ENCODE measurements around the gene CAV2.

The CAV2 gene

GRCh38 chr7:116509982-116510579, 10.5 kb downstream of the CAV2 start:
- Histone ChIP-seq H2AFZ (ENCODE audit: low read length, unreplicated experiment) (no peak overlapping the region), H3K4me3 (ENCODE audit: low read depth, low read length) (no peak overlapping the region), H3K4me1 (ENCODE audit: control insufficient read depth, insufficient read depth, low read length, unreplicated experiment) (peaks cover 45% of the 10 kb centered on the region), H3K27ac (ENCODE audit: low read depth, low read length) (peak overlapping the region; percentile 81), H3K79me2 (ENCODE audit: control insufficient read depth, insufficient read depth, low read length, unreplicated experiment) (peaks cover 15% of the 10 kb centered on the region), H3K36me3 (ENCODE audit: insufficient read depth, low read length) (peaks cover 32% of the 10 kb centered on the region), H3K27me3 (ENCODE audit: insufficient read depth, low read length) (no peaks in the 10 kb centered on the region)

- peak overlapping the region; percentile 73; the same call in 1 of the 2 replicates for H3K4me3 ChIP-seq (ENCODE audit: low read depth, low read length)
- H3K79me2 ChIP-seq (ENCODE audit: control insufficient read depth, insufficient read depth, low read length, unreplicated experiment): peaks cover 9% of the 10 kb centered on the region
- H3K27me3 ChIP-seq (ENCODE audit: insufficient read depth, low read length): no peaks in the 10 kb centered on the region
- H3K36me3 ChIP-seq (ENCODE audit: insufficient read depth, low read length): peaks cover 25% of the 10 kb centered on the region
- H3K27ac ChIP-seq (ENCODE audit: low read depth, low read length): peak overlapping the region; percentile 81
- H3K4me1 ChIP-seq (ENCODE audit: control insufficient read depth, insufficient read depth, low read length, unreplicated experiment): peaks cover 41% of the 10 kb centered on the region
- no peak overlapping the region for H2AFZ ChIP-seq (ENCODE audit: low read length, unreplicated experiment)
Observed at GRCh38 chr7:116510795-116511194, 11.3 kb downstream of the CAV2 start.

- Histone ChIP-seq H3K27ac (ENCODE audit: low read depth, low read length) (peak overlapping the region; percentile 81), H2AFZ (ENCODE audit: low read length, unreplicated experiment) (peak overlapping the region; percentile 70), H3K4me3 (ENCODE audit: low read depth, low read length) (peak overlapping the region; percentile 73)
Observed at GRCh38 chr7:116511552-116512519, 12.3 kb downstream of the CAV2 start.

GRCh38 chr7:116512520-116513188, 13.1 kb downstream of the CAV2 start:
- H3K4me3 ChIP-seq (ENCODE audit: low read depth, low read length): peak overlapping the region; percentile 73
- H3K79me2 ChIP-seq (ENCODE audit: control insufficient read depth, insufficient read depth, low read length, unreplicated experiment): no peaks in the 10 kb centered on the region
- H3K27ac ChIP-seq (ENCODE audit: low read depth, low read length): peak overlapping the region; percentile 81
- peaks cover 10% of the 10 kb centered on the region; the same call in 1 of the 2 replicates for H3K36me3 ChIP-seq (ENCODE audit: insufficient read depth, low read length)
- H3K4me1 ChIP-seq (ENCODE audit: control insufficient read depth, insufficient read depth, low read length, unreplicated experiment): peaks cover 40% of the 10 kb centered on the region
- H2AFZ ChIP-seq (ENCODE audit: low read length, unreplicated experiment): peak overlapping the region; percentile 70
- no peaks in the 10 kb centered on the region for H3K27me3 ChIP-seq (ENCODE audit: insufficient read depth, low read length)

More at GRCh38 chr7:116511552-116512519, 12.3 kb downstream of the CAV2 start:
- Histone ChIP-seq H3K4me1 (ENCODE audit: control insufficient read depth, insufficient read depth, low read length, unreplicated experiment) (peaks cover 34% of the 10 kb centered on the region), H3K79me2 (ENCODE audit: control insufficient read depth, insufficient read depth, low read length, unreplicated experiment) (peaks cover 3% of the 10 kb centered on the region), H3K36me3 (ENCODE audit: insufficient read depth, low read length) (peaks cover 14% of the 10 kb centered on the region), H3K27me3 (ENCODE audit: insufficient read depth, low read length) (no peaks in the 10 kb centered on the region)

GRCh38 chr7:116515584-116515983, 16.0 kb downstream of the CAV2 start:
- H3K4me1 ChIP-seq (ENCODE audit: control insufficient read depth, insufficient read depth, low read length, unreplicated experiment): peaks cover 31% of the 10 kb centered on the region
- no peak overlapping the region for H3K4me3 ChIP-seq (ENCODE audit: low read depth, low read length)
- no peak overlapping the region for H3K27ac ChIP-seq (ENCODE audit: low read depth, low read length)
- no peaks in the 10 kb centered on the region for H3K27me3 ChIP-seq (ENCODE audit: insufficient read depth, low read length)
- H3K36me3 ChIP-seq (ENCODE audit: insufficient read depth, low read length): no peaks in the 10 kb centered on the region
- no peaks in the 10 kb centered on the region for H3K79me2 ChIP-seq (ENCODE audit: control insufficient read depth, insufficient read depth, low read length, unreplicated experiment)
- peak overlapping the region; percentile 28 for H2AFZ ChIP-seq (ENCODE audit: low read length, unreplicated experiment)

GRCh38 chr7:116516324-116516723, 16.8 kb downstream of the CAV2 start:
- Histone ChIP-seq H3K4me3 (ENCODE audit: low read depth, low read length) (no peak overlapping the region), H3K36me3 (ENCODE audit: insufficient read depth, low read length) (no peaks in the 10 kb centered on the region), H3K27me3 (ENCODE audit: insufficient read depth, low read length) (no peaks in the 10 kb centered on the region), H2AFZ (ENCODE audit: low read length, unreplicated experiment) (no peak overlapping the region), H3K27ac (ENCODE audit: low read depth, low read length) (no peak overlapping the region), H3K79me2 (ENCODE audit: control insufficient read depth, insufficient read depth, low read length, unreplicated experiment) (no peaks in the 10 kb centered on the region), H3K4me1 (ENCODE audit: control insufficient read depth, insufficient read depth, low read length, unreplicated experiment) (peaks cover 30% of the 10 kb centered on the region)

GRCh38 chr7:116517626-116518025, 18.1 kb downstream of the CAV2 start:
- H3K27me3 ChIP-seq (ENCODE audit: insufficient read depth, low read length): no peaks in the 10 kb centered on the region
- H3K4me3 ChIP-seq (ENCODE audit: low read depth, low read length): no peak overlapping the region
- no peak overlapping the region for H2AFZ ChIP-seq (ENCODE audit: low read length, unreplicated experiment)
- H3K4me1 ChIP-seq (ENCODE audit: control insufficient read depth, insufficient read depth, low read length, unreplicated experiment): peaks cover 31% of the 10 kb centered on the region
- no peaks in the 10 kb centered on the region for H3K79me2 ChIP-seq (ENCODE audit: control insufficient read depth, insufficient read depth, low read length, unreplicated experiment)
- no peak overlapping the region for H3K27ac ChIP-seq (ENCODE audit: low read depth, low read length)
- H3K36me3 ChIP-seq (ENCODE audit: insufficient read depth, low read length): no peaks in the 10 kb centered on the region

- H3K4me3 ChIP-seq (ENCODE audit: low read depth, low read length): no peak overlapping the region
- peaks cover 37% of the 10 kb centered on the region for H3K4me1 ChIP-seq (ENCODE audit: control insufficient read depth, insufficient read depth, low read length, unreplicated experiment)
- no peaks in the 10 kb centered on the region for H3K79me2 ChIP-seq (ENCODE audit: control insufficient read depth, insufficient read depth, low read length, unreplicated experiment)
- no peak overlapping the region for H2AFZ ChIP-seq (ENCODE audit: low read length, unreplicated experiment)
- no peaks in the 10 kb centered on the region for H3K27me3 ChIP-seq (ENCODE audit: insufficient read depth, low read length)
- H3K36me3 ChIP-seq (ENCODE audit: insufficient read depth, low read length): no peaks in the 10 kb centered on the region
- H3K27ac ChIP-seq (ENCODE audit: low read depth, low read length): no peak overlapping the region
Observed at GRCh38 chr7:116518961-116519360, 19.4 kb downstream of the CAV2 start.

GRCh38 chr7:116521046-116521664, 21.6 kb downstream of the CAV2 start:
- no peak overlapping the region for H3K4me3 ChIP-seq (ENCODE audit: low read depth, low read length)
- peak overlapping the region; percentile 18 for H2AFZ ChIP-seq (ENCODE audit: low read length, unreplicated experiment)
- peaks cover 41% of the 10 kb centered on the region for H3K4me1 ChIP-seq (ENCODE audit: control insufficient read depth, insufficient read depth, low read length, unreplicated experiment)
- peak overlapping the region; percentile 95 for H3K27ac ChIP-seq (ENCODE audit: low read depth, low read length)
- H3K79me2 ChIP-seq (ENCODE audit: control insufficient read depth, insufficient read depth, low read length, unreplicated experiment): peaks cover 14% of the 10 kb centered on the region
- H3K27me3 ChIP-seq (ENCODE audit: insufficient read depth, low read length): no peaks in the 10 kb centered on the region
- no peaks in the 10 kb centered on the region for H3K36me3 ChIP-seq (ENCODE audit: insufficient read depth, low read length)

GRCh38 chr7:116522247-116522646, 22.7 kb downstream of the CAV2 start:
- Histone ChIP-seq H3K27ac (ENCODE audit: low read depth, low read length) (peak overlapping the region; percentile 95), H2AFZ (ENCODE audit: low read length, unreplicated experiment) (peak overlapping the region; percentile 33)

More at GRCh38 chr7:116522247-116522646, 22.7 kb downstream of the CAV2 start:
- peaks cover 38% of the 10 kb centered on the region for H3K4me1 ChIP-seq (ENCODE audit: control insufficient read depth, insufficient read depth, low read length, unreplicated experiment)
- H3K27me3 ChIP-seq (ENCODE audit: insufficient read depth, low read length): no peaks in the 10 kb centered on the region
- no peak overlapping the region for H3K4me3 ChIP-seq (ENCODE audit: low read depth, low read length)
- H3K36me3 ChIP-seq (ENCODE audit: insufficient read depth, low read length): peaks cover 10% of the 10 kb centered on the region
- peaks cover 25% of the 10 kb centered on the region for H3K79me2 ChIP-seq (ENCODE audit: control insufficient read depth, insufficient read depth, low read length, unreplicated experiment)
